ENCODE data around the gene LDHA. TPM values are rescaled to one million over a fixed set of nuclear protein-coding genes. Genes with fewer than 3 reads are reported as not detected.
A peak's percentile ranks its signal among the peaks of the same experiment; 100 is the strongest.

Gene LDHA
- 872 and 1,087 TPM in 2 replicates for total RNA-seq (2014; rRNA removed; shearing (Covaris generic))

DNA sequence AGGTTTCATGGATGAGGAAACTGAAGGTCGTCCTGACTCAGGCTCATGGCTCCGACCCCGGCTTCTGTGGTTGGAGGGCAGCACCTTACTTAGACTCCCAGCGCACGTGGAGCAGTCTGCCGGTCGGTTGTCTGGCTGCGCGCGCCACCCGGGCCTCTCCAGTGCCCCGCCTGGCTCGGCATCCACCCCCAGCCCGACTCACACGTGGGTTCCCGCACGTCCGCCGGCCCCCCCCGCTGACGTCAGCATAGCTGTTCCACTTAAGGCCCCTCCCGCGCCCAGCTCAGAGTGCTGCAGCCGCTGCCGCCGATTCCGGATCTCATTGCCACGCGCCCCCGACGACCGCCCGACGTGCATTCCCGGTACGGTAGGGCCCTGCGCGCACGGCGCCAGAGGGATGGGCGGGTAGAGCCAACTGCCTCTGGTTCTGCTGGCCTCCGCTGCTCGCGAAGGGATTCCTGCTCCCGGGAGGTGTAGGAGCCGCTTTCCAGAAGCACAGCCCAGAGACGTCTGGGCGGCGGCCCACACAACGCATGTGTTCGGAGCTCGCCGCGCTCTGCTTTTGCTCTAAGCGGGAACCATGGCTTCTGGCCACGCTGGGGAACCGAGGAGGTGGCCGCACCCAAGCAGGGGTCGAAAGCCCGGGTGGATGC, at the start of gene LDHA:
Gene LDHA (plus strand): TSS at position 289 of the 653 bp plus-strand sequence. CDS start 2,280 bp downstream, outside the sequence.
- DNase-seq (ENCODE audit: low spot score) = peak; percentile 93

DNA sequence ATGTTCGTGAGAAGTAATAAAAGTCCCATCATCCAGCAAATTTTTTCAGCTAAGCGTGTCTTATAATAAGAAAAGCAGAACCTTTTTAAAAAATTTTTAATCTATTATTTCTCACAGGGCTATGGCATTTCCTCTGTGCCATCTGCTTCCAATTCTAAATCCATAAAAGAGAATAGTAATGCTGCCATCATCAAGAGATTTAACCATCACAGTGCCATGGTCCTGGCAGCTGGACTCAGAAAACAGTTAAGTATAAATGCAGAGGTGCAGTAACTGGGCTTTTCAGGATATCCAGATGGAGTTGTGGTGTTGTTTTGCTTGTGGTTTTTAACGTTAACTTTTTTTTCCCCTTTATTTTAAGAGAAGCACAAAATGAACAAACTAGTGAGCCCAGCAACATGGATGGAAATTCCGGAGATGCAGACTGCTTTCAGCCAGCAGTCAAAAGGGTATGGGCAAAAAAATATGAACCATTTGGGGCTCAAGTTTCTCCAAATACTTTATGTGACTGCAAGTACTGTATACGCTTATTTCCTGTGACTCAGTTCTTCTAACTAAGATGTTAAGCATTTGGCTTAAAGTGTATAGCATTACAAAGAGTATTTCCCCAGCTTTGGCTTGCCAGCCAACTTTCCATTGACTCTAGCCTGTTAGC, 46.8 kb upstream of the LDHA start:
- no peak for DNase-seq (ENCODE audit: low spot score)

DNA sequence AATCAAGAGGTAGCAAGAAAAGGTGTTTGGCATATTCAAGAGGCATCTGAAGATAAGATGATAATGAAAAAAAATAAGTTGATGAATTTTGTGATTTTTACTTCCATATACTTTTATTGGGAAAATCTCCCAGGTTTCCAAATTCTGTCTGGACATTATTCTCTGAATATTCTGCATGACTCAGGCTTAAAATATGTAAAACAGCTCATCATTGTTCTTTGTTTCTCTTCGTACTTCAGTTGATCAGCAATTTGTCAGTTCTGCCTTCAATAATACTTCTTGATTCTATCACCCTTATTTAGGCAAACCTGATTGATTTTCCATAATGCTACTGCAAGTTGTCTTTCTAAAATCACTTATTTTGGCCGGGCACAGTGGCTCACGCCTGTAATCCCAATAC, 41.8 kb upstream of the LDHA start:
- no peak for DNase-seq (ENCODE audit: low spot score)

DNA sequence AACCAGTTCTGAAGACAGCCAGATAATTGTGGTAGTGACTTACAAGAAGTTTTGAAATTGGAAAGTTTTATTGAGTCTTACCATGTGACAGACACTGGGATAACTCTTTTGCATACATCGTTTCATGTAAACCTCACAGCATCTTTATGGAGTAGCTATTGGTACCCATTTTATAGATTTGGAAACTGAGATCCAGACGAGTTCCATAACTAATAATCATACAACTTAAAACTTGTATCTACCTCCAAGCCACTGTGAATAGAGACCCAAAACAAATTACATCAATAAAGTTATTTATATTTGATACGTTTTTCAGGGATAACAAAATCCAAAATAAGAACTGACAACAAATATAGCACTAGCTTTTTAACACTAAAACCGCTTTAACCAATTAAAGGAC, 35.7 kb upstream of the LDHA start:
- no peak for DNase-seq (ENCODE audit: low spot score)

DNA sequence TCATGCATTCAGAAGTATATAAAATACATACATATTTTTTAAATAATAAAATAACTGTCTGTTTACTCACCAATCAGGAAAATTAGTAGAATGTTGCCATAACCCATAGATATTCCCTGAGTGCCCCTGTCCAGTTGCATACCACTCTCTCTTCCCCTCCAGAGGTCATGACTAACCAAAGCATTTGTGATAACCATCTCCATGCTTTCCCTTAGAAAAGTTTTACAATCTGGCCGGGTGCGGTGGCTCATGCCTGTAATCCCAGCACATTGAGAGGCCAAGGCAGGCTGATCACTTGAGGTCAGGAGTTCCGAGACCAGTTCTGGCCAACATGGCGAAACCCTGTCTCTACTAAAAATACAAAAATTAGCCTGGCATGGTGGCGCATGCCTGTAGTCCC, 33.2 kb upstream of the LDHA start:
- no peak for DNase-seq (ENCODE audit: low spot score)

DNA sequence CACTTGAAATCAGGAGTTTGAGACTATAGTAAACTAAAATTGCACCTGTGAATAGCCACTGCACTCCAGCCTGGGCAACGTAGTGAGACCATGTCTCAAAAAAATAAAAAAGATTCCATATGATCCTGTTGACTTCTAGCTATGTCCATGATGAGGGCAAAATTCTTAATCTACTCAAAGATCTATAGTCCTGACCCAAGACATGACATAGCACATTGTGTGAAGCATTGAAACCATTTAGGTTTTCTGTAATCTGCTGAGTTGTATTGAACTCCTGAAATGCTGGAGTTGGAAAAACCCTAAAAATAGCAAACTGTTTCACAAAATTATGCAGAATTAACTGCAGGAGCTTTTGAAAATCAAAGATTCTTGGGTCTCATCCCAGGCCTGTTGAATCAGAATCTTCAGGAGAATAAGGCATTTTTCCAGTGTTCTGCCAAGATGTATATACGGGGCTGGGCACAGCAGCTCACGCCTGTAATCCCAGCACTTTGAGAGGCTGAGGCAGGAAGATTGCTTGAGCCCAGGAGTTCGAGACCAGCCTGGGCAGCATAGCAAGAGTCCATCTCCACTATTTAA, 29.8 kb upstream of the LDHA start:
- no peak for DNase-seq (ENCODE audit: low spot score)

DNA sequence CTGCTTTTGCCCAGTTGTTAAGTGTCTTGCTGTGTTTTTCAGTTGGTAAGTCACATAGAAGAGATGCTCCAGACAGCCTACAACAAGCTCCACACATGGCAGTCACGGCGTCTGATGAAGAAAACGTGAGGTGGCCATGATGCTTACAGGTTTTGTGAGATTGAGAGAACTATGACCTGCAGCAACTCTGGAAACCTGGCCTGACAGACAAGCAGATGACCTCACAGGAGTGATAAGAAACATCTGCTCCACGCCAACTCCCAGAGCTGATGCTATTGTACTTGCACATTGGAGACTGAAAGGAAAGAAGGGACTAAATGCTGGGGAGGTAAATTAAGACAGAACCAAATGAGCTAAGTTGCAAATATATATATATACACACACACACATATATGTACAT, 28.6 kb upstream of the LDHA start:
- DNase-seq (ENCODE audit: low spot score) = no peak

DNA sequence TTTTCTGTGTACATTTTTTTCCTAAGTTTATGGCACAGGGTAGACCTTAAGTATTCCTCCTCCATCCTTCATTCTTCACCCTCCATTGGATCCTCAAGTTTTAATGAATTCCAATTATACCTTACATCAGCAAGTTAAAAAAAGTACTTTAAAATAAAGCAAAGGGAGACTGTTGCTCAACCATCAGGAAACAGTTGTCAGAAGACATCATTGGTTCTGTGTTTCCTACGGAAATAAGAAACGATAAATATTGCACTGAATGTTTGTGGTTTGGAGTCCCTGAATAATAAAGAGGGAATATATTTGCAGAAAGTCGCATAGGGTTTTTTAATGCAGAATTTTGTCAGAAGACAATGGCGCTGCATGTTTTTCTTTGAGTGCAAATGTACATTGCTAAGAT, 28.1 kb upstream of the LDHA start:
- DNase-seq (ENCODE audit: low spot score) = no peak

DNA sequence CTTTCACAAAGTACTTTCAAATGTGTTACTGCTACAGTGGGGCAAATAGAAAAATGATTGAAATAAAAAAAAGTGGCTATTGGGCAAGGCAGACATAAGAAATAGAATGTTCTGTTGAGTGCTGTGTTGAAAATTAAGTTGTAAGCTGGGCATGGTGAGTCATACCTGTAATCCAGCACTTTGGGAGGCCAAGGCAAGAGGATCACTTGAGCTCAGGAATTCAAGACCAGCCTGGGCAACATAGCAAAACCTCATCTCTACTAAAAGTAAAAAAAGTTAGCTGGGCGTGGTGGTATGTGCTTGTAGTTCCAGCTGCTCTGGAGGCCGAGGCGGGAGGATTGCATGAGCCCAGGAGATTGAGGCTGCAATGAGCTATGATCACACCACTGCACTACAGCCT, 26.9 kb upstream of the LDHA start:
- DNase-seq (ENCODE audit: low spot score) = no peak

DNA sequence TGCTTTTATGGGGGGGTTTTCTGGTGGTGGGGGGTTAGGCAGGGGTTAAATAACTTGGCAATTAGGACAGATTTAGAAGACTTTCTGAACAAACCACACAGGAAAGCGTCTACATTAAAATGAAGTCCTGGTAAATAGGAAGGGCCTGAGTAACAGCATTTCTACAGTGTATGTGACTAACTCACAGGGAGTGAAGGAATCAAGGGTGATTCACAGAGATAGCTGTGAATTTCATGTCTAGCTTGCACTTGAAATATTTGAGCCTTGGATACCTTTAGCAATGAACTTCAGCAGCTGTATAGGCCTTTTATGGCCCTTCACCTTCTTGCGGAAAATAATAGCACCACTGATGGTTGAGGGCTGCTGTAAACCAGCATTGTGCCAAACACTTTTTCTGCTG, 26.1 kb upstream of the LDHA start:
- peak; percentile 19 for DNase-seq (ENCODE audit: low spot score)

DNA sequence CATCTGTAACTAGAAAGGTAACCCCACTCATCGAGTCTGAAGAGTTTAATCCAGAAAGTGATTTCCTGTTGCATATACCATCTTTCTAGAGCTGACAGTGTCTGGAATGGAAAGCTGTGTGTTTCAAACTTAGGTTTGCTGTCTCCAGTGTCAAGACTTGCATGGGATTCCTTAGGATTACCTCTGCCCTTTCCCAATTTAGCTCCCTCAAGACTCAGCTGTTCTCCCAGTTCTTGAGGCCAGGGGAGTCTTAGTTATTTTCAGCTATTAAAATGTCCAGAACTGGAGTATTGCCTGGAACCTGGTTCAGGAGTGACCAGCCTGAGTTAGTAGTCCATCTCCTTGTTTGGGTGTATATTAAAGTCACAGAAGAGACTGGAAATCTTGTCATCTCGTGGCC, 25.0 kb upstream of the LDHA start:
- DNase-seq (ENCODE audit: low spot score) = no peak

DNA sequence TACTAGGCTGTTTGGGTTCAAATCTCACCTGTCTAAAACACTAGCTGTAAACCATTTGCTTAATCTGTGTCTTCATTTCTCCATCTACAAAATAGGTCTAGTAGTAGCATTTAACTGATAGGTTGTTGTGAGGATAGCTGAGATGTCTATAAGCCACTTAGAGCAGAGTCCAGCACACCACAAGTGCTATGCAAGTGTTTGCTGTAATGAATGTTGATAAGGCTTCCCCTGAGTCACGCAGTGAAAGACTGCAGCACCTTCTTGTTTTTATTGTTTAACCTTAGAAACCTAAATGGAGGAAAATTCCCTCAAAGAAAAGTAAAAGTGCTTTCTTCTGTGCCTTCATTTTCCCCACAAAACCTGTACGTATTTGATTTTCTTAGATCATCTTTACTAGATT, 23.1 kb upstream of the LDHA start:
- no peak for DNase-seq (ENCODE audit: low spot score)

DNA sequence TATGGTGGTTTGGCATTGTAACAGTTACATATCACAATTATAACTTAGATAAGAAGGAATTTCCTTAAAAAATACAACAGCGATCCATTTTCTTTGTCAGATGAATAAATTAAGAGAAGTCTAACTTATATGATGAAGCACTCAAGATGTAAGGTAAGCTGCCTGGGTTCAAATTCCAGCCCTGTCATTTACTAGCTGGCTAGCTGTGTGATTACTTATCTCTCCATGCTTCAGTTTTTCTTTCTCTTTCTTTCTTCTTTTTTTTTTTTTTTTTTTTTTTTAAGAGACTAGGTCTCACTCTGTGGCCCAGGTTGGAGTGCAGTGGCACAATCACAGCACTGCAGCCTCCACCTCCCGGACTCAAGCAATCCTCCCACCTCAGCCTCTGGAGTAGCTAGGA, 22.2 kb upstream of the LDHA start:
- no peak for DNase-seq (ENCODE audit: low spot score)

DNA sequence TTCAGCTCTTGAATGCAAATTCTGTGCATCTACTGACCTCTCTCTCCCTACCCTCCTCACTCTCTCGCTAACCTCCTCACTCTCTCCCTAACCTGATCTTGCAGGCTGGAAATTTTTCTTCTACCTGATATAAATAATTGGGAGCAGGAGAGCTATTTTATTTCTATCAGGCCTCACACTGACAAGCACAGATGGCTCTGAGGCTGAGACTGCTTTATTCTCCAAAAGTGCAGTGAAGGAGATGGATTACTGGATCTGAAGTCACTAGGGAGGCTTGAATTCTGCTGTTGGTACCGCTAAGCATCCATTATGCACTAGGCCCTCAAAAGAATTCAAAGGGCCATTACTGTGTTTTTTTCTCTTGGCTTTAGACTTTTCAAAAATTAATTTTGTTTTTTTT, 19.4 kb upstream of the LDHA start:
- no peak for DNase-seq (ENCODE audit: low spot score)

DNA sequence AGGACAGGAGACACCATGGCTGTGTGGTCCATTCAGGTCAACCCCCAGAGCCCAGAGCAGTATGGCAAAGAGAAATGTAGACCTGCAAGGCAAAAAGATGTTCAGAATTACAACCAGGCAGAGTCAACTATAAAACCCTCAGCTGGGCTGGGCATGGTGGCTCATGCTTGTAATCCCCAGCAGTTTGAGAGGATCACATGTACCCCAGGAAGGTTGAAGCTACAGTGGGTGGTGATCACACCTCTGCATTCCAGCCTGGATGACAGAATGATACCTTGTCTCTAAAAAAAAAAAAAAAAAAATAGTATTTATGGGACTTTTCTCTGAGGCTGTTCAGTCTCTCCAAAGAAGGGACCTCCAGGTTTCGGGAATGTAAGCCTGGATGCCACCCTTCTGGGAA, 18.4 kb upstream of the LDHA start:
- DNase-seq (ENCODE audit: low spot score) = no peak

DNA sequence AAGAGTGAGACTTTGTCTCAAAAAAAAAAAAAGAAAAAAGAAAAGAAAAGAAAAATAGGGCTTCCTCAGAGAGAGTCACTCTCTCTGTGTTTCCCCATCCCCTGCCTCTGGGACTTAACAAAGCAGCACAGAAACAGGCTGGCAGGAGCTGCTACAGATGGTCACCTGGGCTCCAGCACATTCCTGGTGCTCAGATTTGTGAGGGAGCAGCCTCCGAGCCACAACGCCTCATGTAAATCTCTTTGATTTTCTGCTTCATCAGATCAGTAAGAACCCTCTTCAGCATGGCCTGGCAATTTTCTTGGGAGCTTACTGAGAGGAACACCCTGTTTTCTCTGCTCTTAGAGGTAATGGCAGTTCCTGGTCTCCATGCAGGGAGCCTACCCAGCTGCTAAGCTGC, 15.2 kb upstream of the LDHA start:
- no peak for DNase-seq (ENCODE audit: low spot score)

DNA sequence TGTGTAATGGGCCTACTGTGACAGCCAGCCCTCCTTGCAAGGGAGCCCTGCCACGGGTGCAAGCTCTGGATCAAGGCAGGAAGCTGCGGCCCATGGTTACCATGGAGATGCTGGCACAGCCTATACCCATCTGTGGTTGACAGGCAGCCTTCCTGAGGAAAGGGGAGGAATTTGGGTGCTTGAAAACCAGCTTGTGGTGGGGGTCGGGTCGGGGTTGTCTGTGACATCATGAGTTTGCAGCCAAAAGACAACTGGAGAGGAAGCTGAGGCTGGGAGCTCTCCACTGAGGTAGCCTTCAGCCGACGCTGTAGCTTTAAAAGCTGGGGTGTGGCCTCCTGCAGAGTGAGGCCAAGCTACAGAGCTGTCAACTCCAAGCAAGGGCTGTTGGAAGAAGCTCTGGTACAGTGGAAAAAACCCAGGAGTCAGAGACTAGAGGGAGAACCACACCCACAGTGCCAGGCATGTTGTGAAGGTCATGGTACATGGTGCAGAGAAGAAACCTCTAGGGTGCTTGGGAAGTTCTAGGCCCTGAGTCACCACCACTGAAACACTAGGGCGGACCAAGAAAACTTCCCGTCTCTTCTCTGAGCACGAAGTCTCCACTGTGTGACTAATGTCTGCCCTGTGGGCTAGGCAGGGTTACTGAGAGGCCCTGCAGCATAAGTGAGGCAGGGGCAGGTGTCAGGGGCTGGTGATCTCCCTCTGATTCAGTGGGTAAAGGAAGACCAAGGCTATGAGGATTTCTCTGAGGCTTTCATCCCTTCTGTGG, 10.8 kb upstream of the LDHA start:
- peak; percentile 99 for DNase-seq (ENCODE audit: low spot score)

DNA sequence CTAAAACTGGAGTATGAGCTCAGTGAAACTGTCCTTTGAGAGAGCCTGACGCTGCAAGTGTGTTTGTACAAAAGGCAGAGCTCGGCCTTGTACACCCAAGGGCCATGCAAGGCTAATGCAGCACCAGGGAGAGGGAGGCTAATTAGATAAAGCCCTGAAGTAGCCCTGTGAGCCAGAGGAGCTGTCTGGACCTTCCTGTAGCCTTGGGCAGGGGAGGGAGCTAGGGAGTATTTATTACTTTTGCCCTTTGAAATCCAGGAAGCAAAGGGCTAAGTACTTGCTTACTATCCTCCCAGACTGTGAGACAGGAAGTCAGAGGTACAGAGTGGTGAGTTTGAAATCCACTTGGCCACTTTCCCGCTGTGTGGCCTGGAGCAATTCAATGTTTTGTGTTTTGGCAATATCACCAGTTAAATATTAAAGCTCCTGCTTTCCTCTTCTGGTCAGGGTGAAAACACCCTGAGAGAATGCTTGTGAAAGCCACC, 10.2 kb upstream of the LDHA start:
- DNase-seq (ENCODE audit: low spot score) = peak; percentile 94

DNA sequence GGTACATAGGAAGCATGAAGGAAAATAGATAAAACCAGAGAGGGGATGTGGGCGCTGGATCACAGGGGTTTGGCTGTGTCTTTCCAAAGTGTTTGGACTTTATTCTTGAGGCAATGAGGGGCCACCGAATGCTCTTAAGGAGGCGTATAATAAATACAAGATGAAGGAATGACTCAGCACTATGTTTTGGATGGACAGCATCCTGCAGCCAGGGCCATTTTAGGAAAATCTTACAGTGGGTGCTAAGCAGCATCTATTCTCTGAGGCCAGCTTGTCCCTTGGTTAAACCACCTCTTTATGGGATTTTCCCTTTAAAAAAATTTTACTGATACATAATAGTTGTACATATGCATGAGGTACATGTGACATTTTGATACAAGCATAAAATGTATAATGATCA, 4.3 kb upstream of the LDHA start:
- DNase-seq (ENCODE audit: low spot score) = no peak

DNA sequence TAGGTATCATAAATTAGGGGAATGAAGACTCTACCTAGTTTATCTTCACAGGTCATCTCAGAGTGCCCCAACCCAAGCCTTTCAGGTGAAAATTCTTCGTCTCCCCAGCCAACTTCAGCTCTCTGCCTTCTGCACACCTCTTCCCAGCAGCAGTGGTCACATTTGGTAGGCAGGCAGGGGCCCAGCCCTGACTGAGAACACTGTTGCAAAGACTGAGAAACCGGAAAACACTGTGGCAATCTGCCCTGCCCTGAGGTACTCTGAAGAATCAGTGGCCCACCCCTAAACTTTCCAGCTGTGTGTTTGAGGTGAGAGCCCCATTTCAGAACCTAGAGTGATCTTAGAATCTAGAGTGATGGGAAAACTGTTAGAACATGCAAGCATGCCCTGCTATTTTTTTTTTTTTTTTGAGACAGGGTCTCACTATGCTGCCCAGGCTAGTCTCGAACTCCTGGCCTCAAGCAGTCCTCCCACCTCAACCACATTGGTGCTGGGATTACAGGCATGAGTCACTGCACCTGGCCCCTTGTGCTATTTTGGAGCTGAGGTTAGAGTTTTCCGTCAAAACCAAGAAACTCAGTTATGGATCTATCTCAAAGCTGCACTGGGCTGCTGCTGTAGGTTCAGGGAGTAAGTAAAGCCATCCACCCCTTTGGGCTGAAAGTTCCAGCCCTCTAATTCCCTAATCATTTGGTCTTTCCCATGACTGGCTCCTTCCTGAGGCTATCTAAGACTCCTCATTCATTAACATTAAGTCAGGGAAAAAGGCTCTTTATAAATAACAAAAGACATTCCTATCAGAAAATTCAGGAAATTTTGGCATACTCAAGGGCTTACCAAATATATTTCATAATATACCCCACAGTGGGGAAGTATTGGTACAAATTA, 1.7 kb upstream of the LDHA start:
- DNase-seq (ENCODE audit: low spot score) = no peak

DNA sequence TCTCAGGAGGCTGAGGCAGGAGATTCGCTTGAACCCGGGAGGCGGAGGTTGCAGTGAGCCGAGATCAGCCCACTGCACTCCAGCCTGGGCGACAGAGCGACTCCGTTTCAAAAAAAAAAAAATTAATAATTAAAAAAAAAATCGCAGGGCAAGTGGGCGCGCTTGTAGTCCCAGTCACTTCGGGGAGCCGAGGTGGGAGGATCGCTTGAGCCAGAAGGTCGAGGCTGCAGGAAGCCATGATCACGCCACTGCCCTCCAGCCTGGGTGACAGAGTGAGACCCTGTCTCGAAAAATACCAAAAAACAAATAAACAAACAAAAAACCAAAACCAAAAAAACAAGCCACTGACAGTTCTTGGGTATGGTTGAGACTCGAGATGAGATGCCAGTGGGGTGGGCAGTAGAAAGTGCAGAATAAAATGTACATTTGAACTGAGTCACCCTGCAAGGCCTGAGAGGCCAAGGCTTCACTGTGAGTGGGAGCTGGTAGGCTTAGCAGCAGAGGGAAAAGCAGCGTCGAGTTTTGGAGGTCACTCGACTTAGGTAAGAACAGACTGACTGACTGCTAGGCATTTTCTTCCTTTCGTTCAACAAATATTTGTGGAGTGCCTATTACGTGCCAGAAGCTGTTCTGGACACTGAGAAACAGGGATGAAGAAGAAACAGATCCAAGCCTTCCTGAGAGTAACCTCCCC, 635 bp upstream of the LDHA start:
- DNase-seq (ENCODE audit: low spot score) = no peak

Data from A172 (cell line).